DOHH2 (cell line): ENCODE results near the gene C19orf73.

Experiments used
- H3F3A ChIP-seq: fragments of 200-600 bp; sonication (generic), shearing (Covaris generic); 2 replicates; pipeline ENCODE4 v1.6.0; 2016; ENCODE audit warnings: antibody characterized with exemption, mild to moderate bottlenecking; ENCODE audit not compliant: control insufficient read depth, insufficient read depth
- H3K27ac ChIP-seq: fragments of 200-600 bp; sonication (generic); 2 replicates; pipeline ENCODE4 v1.5.1; 2014; ENCODE audit warnings: low read depth, mild to moderate bottlenecking, low read length, moderate library complexity
- H3K27me3 ChIP-seq: fragments of 200-600 bp; sonication (generic); 2 replicates; pipeline ENCODE4 v1.6.1; 2014; ENCODE audit warnings: mild to moderate bottlenecking, low read length, mixed read lengths; ENCODE audit not compliant: control insufficient read depth
- H3K36me3 ChIP-seq: fragments of 200-600 bp; sonication (generic); 2 replicates; pipeline ENCODE4 v1.6.1; 2014; ENCODE audit warnings: mild to moderate bottlenecking, low read length, moderate library complexity, mixed read lengths; ENCODE audit not compliant: control insufficient read depth
- H3K4me1 ChIP-seq: fragments of 200-600 bp; sonication (generic); 2 replicates; pipeline ENCODE4 v1.6.1; 2014; ENCODE audit warnings: mild to moderate bottlenecking, low read length, mixed read lengths; ENCODE audit not compliant: control insufficient read depth
- H3K4me2 ChIP-seq: fragments of 200-600 bp; sonication (generic); 2 replicates; pipeline ENCODE4 v1.6.0; 2014; ENCODE audit warnings: mild to moderate bottlenecking, low read length, moderate library complexity
- H3K4me3 ChIP-seq: fragments of 200-600 bp; sonication (generic); 2 replicates; pipeline ENCODE4 v1.5.1; 2014; ENCODE audit warnings: mild to moderate bottlenecking, low read length, mixed read lengths
- H3K79me2 ChIP-seq: fragments of 200-600 bp; sonication (generic); 2 replicates; pipeline ENCODE4 v1.6.1; 2014; ENCODE audit warnings: mild to moderate bottlenecking, low read length, mixed read lengths; ENCODE audit not compliant: control insufficient read depth
- H3K9me2 ChIP-seq: fragments of 200-600 bp; sonication (generic); replicated peaks from 2 replicates; pipeline ENCODE4 v1.6.1; 2014; ENCODE audit warnings: mild to moderate bottlenecking, low read length, mixed read lengths; ENCODE audit not compliant: control insufficient read depth
- H3K9me3 ChIP-seq: fragments of 200-600 bp; sonication (generic); 2 replicates; pipeline ENCODE4 v1.6.1; 2014; ENCODE audit warnings: antibody characterized with exemption, low read length, mixed read lengths; ENCODE audit not compliant: control insufficient read depth, insufficient read depth
- H4K20me1 ChIP-seq: fragments of 200-600 bp; sonication (generic); 2 replicates; pipeline ENCODE4 v1.6.0; 2014; ENCODE audit warnings: low read depth, mild to moderate bottlenecking, antibody characterized with exemption, low read length, moderate library complexity; ENCODE audit not compliant: control insufficient read depth, insufficient read depth
- EZH2phosphoT487 ChIP-seq: fragments of 200-600 bp; sonication (generic); IDR thresholded peaks from 2 replicates; pipeline ENCODE4 v1.6.1; 2017; ENCODE audit warnings: borderline replicate concordance, mild to moderate bottlenecking, antibody characterized with exemption, low read length, moderate library complexity, mixed read lengths
- TF ChIP-seq, protein P1 (sequence below): fragments of 200-600 bp; sonication (generic); IDR thresholded peaks from one replicate; pipeline ENCODE4 v1.5.1; 2014; ENCODE audit warnings: antibody characterized with exemption, mild to moderate bottlenecking, low read depth, low read length; ENCODE audit not compliant: poor library complexity, severe bottlenecking

The C19orf73 gene

GRCh38 chr19:49165865-49166301, 46.9 kb upstream of the C19orf73 start:
- no peak overlapping the region for H3K4me2 ChIP-seq
- no peaks in the 10 kb centered on the region for H4K20me1 ChIP-seq
- H3K27ac ChIP-seq = no peak overlapping the region
- H3K79me2 ChIP-seq = no peaks in the 10 kb centered on the region
- H3K9me3 ChIP-seq = no peaks in the 10 kb centered on the region
- H3K27me3 ChIP-seq = no peaks in the 10 kb centered on the region
- no peaks in the 10 kb centered on the region for H3F3A ChIP-seq
- TF ChIP-seq EZH2phosphoT487 = no peak
- TF ChIP-seq, protein P1, sequence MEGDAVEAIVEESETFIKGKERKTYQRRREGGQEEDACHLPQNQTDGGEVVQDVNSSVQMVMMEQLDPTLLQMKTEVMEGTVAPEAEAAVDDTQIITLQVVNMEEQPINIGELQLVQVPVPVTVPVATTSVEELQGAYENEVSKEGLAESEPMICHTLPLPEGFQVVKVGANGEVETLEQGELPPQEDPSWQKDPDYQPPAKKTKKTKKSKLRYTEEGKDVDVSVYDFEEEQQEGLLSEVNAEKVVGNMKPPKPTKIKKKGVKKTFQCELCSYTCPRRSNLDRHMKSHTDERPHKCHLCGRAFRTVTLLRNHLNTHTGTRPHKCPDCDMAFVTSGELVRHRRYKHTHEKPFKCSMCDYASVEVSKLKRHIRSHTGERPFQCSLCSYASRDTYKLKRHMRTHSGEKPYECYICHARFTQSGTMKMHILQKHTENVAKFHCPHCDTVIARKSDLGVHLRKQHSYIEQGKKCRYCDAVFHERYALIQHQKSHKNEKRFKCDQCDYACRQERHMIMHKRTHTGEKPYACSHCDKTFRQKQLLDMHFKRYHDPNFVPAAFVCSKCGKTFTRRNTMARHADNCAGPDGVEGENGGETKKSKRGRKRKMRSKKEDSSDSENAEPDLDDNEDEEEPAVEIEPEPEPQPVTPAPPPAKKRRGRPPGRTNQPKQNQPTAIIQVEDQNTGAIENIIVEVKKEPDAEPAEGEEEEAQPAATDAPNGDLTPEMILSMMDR = no peak
- no peak overlapping the region for H3K4me3 ChIP-seq
- H3K36me3 ChIP-seq = no peaks in the 10 kb centered on the region
- no peaks in the 10 kb centered on the region for H3K9me2 ChIP-seq
- no peaks in the 10 kb centered on the region for H3K4me1 ChIP-seq

DNA sequence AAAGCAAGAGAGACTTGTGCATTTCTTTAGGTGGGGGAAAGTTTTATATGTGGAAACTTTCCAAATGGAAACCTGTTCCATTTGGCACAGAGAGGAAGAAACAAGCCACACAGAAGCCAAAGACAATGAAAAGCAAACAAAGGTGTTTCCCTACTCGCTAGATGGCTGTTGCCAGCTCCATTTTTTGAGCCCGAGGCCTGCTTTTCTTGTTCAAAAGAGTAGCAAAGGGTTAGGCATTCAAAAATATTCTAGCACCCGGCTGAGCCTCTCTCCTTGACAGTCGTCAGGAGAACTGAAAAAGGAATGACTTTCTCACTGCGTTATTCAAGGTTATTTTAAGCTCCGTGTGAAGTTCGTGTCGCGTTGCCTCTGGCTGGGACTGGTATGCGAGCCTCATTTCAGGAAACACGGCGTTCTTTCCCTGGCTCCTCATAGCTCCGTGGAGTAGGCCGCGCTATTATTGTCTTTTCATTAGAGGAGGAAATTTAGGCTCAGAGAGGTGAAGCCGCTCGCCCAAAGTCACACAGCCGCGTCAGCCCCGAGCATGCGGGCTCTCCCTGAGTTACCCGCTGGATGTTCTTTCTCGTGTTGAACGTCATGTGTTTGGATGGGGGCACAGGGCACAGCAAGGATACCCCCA, 46.3 kb upstream of the C19orf73 start:
- Histone ChIP-seq H3K27me3 (no peaks in the 10 kb centered on the region), H3K9me2 (no peaks in the 10 kb centered on the region), H3F3A (no peaks in the 10 kb centered on the region), H3K27ac (no peak overlapping the region), H3K4me2 (no peak overlapping the region), H4K20me1 (no peaks in the 10 kb centered on the region), H3K9me3 (no peaks in the 10 kb centered on the region), H3K4me3 (no peak overlapping the region), H3K79me2 (no peaks in the 10 kb centered on the region), H3K36me3 (no peaks in the 10 kb centered on the region), H3K4me1 (no peaks in the 10 kb centered on the region)
- TF ChIP-seq, protein P1 = no peak
- no peak for TF ChIP-seq EZH2phosphoT487

GRCh38 chr19:49161987-49162386, 43.0 kb upstream of the C19orf73 start:
- no peak overlapping the region for H3K4me2 ChIP-seq
- no peak overlapping the region for H3K27ac ChIP-seq

More at GRCh38 chr19:49161987-49162386, 43.0 kb upstream of the C19orf73 start:
- Histone ChIP-seq H3K36me3 (no peaks in the 10 kb centered on the region), H3K4me1 (no peaks in the 10 kb centered on the region), H3K9me3 (no peaks in the 10 kb centered on the region), H3K9me2 (no peaks in the 10 kb centered on the region), H3K27me3 (peaks cover 4% of the 10 kb centered on the region), H3K4me3 (no peak overlapping the region), H3K79me2 (no peaks in the 10 kb centered on the region), H4K20me1 (no peaks in the 10 kb centered on the region), H3F3A (no peaks in the 10 kb centered on the region)
- TF ChIP-seq, protein P1 = no peak
- TF ChIP-seq EZH2phosphoT487 = no peak
